CD4-positive, alpha-beta T cell (primary cell): ENCODE data around the gene DECR2. TPM values are rescaled to one million over a fixed set of nuclear protein-coding genes. Genes with fewer than 3 reads are reported as not detected.

Experiments
- ATAC-seq: fragments of 200-7000 bp; cut with Tn5 transposase; one replicate; pipeline ENCODE4 v1.10.0; 2022; ENCODE audit warnings: mild to moderate bottlenecking; ENCODE audit not compliant: poor library complexity
- CTCF ChIA-PET: fragments of 350-600 bp; sonication (Branson Sonifier 250); formaldehyde crosslinking; loops from one replicate; lab custom pipeline; 2021; ENCODE audit warnings: antibody characterized with exemption, inconsistent platforms; lab: Charles Lee
- POLR2A ChIA-PET: fragments of 350-600 bp; sonication (Branson Sonifier 250); formaldehyde crosslinking; loops from one replicate; lab custom pipeline; 2021; ENCODE audit warnings: antibody characterized with exemption, inconsistent platforms; lab: Charles Lee
- DNase-seq, 14 experiments: peaks; one replicate each; pipeline ENCODE4 v3.0.0-alpha.2; 2013 to 2020; ENCODE audit warnings: mixed read lengths in 2 of 14
- H3K27ac ChIP-seq, 2 donors: one replicate each; pipeline versions ENCODE4 v1.5.1 to v1.7.0; 2013; ENCODE audit warnings: low read length in 2 of 2, low read depth in 1 of 2, mild to moderate bottlenecking in 1 of 2
- H3K27me3 ChIP-seq, 2 experiments: 1 replicate in 1 of 2; 2 replicates in 1 of 2; pipeline versions ENCODE4 v1.6.1 to v1.7.0; 2013; ENCODE audit warnings: low read length in 2 of 2, control low read depth in 1 of 2, mild to moderate bottlenecking in 1 of 2, moderate library complexity in 1 of 2; ENCODE audit not compliant: insufficient read depth in 2 of 2, control insufficient read depth in 1 of 2
- H3K36me3 ChIP-seq: one replicate; pipeline ENCODE4 v1.6.1; 2013; ENCODE audit warnings: low read length, control low read depth; ENCODE audit not compliant: insufficient read depth
- H3K4me1 ChIP-seq: one replicate; pipeline ENCODE4 v1.6.1; 2013; ENCODE audit warnings: low read length, control low read depth; ENCODE audit not compliant: insufficient read depth
- H3K4me3 ChIP-seq: one replicate; pipeline ENCODE4 v1.5.1; 2013; ENCODE audit warnings: mild to moderate bottlenecking, low read length, moderate library complexity
- H3K9me3 ChIP-seq, 2 experiments: 1 replicate in 1 of 2; 2 replicates in 1 of 2; pipeline versions ENCODE4 v1.6.1 to v1.7.0; 2013; ENCODE audit warnings: low read length in 2 of 2, mild to moderate bottlenecking in 2 of 2, control low read depth in 1 of 2, moderate library complexity in 1 of 2; ENCODE audit not compliant: control insufficient read depth in 1 of 2, insufficient read depth in 1 of 2
- H3K27ac Mint-ChIP-seq: one replicate; pipeline ENCODE4 v1.8.0; 2020; ENCODE audit warnings: mixed read lengths
- H3K27me3 Mint-ChIP-seq: one replicate; pipeline ENCODE4 v1.8.0; 2021; ENCODE audit warnings: mixed read lengths
- H3K36me3 Mint-ChIP-seq: one replicate; pipeline ENCODE4 v1.8.0; 2021; ENCODE audit warnings: low read depth, mixed read lengths
- H3K4me1 Mint-ChIP-seq: one replicate; pipeline ENCODE4 v1.8.0; 2021; ENCODE audit warnings: low read depth, mixed read lengths
- H3K4me3 Mint-ChIP-seq: one replicate; pipeline ENCODE4 v1.8.0; 2020; ENCODE audit warnings: mild to moderate bottlenecking, mixed read lengths
- H3K9me3 Mint-ChIP-seq: one replicate; pipeline ENCODE4 v1.8.0; 2020; ENCODE audit warnings: mixed read lengths
- intact Hi-C, 2 experiments: fragments of 100-400 bp; cut with DNase I in 1 of 2; cut with micrococcal nuclease in 1 of 2; formaldehyde crosslinking; loops; one replicate each; pipeline versions ENCODE4 v1.15.1 to v1.9.0; 2023 to 2025; cut with DNase I, micrococcal nuclease
- total RNA-seq, 174 experiments: library from RNA in 2 of 174; stranded (reverse) in 2 of 174; gene quantifications; one replicate each; pipeline ENCODE4 v1.2.3 and lab custom pipeline; 2021 to 2026
- TF ChIP-seq, protein P1 (sequence below): fragments of 200-600 bp; IDR thresholded peaks from one replicate; pipeline ENCODE4 v1.8.0; 2022; ENCODE audit warnings: antibody characterized with exemption, mild to moderate bottlenecking

The DECR2 gene
- total RNA-seq, 2 experiments from 2014 or later = 5.7 to 7.0 TPM

DNA sequence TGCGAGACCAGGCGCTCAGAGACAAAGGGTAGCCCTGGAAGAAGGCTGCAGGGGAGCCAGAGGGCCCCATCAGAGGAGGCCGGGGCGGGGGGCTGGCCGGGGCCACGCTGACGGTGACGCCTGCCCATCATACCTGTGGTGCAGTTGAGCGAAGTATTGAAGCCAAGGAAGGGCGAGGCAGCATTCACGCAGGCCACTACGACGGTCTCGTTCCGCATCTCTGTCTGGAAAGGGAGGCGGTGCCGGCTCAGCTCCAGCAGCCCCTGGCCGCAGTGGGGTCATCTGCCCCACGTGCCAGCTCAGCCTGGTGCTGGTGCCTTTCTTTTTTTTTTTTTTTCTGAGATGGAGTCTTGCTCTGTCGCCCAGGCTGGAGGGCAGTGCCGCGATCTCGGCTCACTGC is 26.5 kb upstream of the DECR2 start:
- no peak for DNase-seq
- Histone ChIP-seq H3K27me3 (no peaks in the 10 kb centered on the region), H3K27ac (no peak overlapping the region), H3K36me3 (peaks cover 55% of the 10 kb centered on the region), H3K4me3 (no peak overlapping the region), H3K9me3 (peaks cover 0 to 8% of the 10 kb centered on the region in 2 experiments), H3K4me1 (peaks cover 30% of the 10 kb centered on the region)
- Mint-ChIP-seq H3K27me3 (no peaks in the 10 kb centered on the region), H3K36me3 (peaks cover 35% of the 10 kb centered on the region), H3K4me3 (no peak overlapping the region), H3K27ac (no peak overlapping the region), H3K4me1 (peaks cover 15% of the 10 kb centered on the region), H3K9me3 (no peaks in the 10 kb centered on the region)
- intact Hi-C loops = no loop called here
- ChIA-PET POLR2A (no interaction called here), CTCF (no interaction called here)
- TF ChIP-seq, protein P1, sequence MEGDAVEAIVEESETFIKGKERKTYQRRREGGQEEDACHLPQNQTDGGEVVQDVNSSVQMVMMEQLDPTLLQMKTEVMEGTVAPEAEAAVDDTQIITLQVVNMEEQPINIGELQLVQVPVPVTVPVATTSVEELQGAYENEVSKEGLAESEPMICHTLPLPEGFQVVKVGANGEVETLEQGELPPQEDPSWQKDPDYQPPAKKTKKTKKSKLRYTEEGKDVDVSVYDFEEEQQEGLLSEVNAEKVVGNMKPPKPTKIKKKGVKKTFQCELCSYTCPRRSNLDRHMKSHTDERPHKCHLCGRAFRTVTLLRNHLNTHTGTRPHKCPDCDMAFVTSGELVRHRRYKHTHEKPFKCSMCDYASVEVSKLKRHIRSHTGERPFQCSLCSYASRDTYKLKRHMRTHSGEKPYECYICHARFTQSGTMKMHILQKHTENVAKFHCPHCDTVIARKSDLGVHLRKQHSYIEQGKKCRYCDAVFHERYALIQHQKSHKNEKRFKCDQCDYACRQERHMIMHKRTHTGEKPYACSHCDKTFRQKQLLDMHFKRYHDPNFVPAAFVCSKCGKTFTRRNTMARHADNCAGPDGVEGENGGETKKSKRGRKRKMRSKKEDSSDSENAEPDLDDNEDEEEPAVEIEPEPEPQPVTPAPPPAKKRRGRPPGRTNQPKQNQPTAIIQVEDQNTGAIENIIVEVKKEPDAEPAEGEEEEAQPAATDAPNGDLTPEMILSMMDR = no peak
- ATAC-seq = no peak

DNA sequence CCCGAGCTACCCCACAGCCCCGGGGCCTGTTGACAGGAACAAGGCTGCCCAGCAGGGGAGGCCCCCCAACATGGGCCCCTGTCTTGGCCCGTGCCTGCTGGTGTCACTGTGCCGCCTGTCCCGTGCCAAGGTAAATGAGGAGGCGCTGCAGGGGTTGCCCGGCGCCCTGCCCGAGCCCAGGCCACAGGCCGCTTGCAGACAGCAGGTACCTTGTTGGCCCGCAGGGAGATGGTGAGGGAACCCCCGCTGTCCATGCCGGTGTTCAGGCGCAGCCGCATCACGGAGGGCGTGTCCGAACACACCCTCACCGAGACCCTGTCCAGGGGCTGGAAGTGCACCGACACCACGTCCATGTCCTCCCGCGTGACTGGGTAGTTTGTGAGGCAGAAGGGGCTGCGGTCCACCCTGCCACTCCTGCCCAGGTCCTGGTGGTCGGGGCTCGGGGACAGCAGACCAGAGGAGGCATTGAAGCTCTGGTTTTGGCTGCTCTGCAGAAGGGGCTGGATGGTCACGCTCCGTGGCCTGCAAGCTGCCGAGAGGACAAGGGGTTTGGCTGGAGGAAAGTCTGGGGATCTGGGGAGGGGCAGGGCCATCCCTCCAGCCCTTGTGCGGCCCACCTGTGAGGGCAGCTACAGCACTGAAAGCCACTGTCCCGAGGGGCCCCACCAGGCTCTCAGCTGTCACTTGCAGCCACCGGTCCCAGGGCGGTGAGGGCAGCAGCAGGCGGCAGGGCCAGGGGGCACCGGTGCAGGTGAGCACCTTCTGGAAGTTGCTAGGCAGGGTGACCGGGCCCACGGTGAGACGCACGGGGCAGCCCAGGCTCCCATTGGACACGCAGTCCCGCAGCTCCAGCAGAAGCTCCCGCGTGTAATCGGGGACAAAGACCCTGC is 25.5 kb upstream of the DECR2 start:
- DNase-seq = no peak
- Histone ChIP-seq H3K27ac (no peak overlapping the region), H3K27me3 (no peaks in the 10 kb centered on the region), H3K9me3 (peaks cover 0 to 8% of the 10 kb centered on the region in 2 experiments), H3K4me3 (no peak overlapping the region), H3K4me1 (peaks cover 32% of the 10 kb centered on the region), H3K36me3 (peaks cover 55% of the 10 kb centered on the region)
- POLR2A ChIA-PET = no interaction called here
- CTCF ChIA-PET = no interaction called here
- TF ChIP-seq, protein P1 = no peak
- peaks cover 11% of the 10 kb centered on the region for H3K4me1 Mint-ChIP-seq
- ATAC-seq = no peak
- H3K27ac Mint-ChIP-seq = no peak overlapping the region
- H3K9me3 Mint-ChIP-seq = no peaks in the 10 kb centered on the region
- H3K4me3 Mint-ChIP-seq = no peak overlapping the region
- H3K27me3 Mint-ChIP-seq = no peaks in the 10 kb centered on the region
- H3K36me3 Mint-ChIP-seq = peaks cover 32% of the 10 kb centered on the region
- intact Hi-C loops = no loop called here

DNA sequence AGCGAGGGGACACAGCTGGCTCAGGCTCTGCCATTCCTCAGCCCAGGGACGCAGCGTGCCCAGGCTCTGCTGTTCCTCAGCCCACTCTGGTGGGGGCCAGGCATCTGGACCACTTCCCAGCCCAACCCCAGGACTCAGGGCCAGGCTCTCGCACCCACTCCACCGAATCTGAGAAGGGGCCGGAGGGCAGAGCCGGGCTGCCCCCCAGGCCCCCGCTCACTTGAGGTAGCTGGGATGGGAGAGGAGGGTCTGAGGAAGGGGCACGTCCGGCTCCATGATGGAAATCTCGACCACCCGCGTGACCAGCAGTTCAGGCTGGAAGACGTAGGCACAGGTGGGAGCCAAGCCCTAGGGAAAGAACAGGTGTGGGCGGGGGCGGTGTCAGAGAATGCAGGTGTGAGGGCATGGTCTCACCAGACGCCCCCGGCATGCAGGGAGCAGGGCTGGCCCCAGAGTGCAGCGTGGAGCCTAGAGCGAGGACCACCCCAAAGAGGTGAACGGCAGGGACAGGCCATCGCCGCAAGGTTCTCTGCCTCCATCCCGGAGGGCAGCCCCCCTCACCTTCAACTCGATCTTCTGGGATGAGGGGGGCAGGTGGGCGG is 24.8 kb upstream of the DECR2 start:
- Mint-ChIP-seq H3K4me1 (peaks cover 11% of the 10 kb centered on the region), H3K36me3 (peaks cover 29% of the 10 kb centered on the region), H3K27ac (no peak overlapping the region), H3K9me3 (no peaks in the 10 kb centered on the region), H3K4me3 (no peak overlapping the region), H3K27me3 (no peaks in the 10 kb centered on the region)
- CTCF ChIA-PET = no interaction called here
- H3K9me3 ChIP-seq = peaks cover 0 to 4% of the 10 kb centered on the region in 2 experiments
- no peak overlapping the region for H3K27ac ChIP-seq
- DNase-seq = no peak
- H3K4me3 ChIP-seq = no peak overlapping the region
- POLR2A ChIA-PET = no interaction called here
- TF ChIP-seq, protein P1 = no peak
- intact Hi-C loops = no loop called here
- peaks cover 31% of the 10 kb centered on the region for H3K4me1 ChIP-seq
- no peak for ATAC-seq
- H3K27me3 ChIP-seq = no peaks in the 10 kb centered on the region
- peaks cover 48% of the 10 kb centered on the region for H3K36me3 ChIP-seq
